Middle frontal gyrus (tissue), 1 donor: ENCODE data around the gene PRX.
A peak's percentile ranks its signal among the peaks of the same experiment; 100 is the strongest.
"Not testable (repeated sequence)": the region's sequence is repeated elsewhere in the genome, so short reads cannot be mapped to it uniquely, and the experiment has no call there.

Source experiments
- DNase-seq: peaks from one replicate; pipeline ENCODE4 v3.0.0-alpha.2; 2015; ENCODE audit warnings: low spot score; ENCODE audit errors: extremely low spot score

Gene PRX

GRCh38 chr19:40441719-40442253 lies 28.6 kb upstream of the PRX start:
- DNase-seq = no peak

- no peak for DNase-seq
Measured at GRCh38 chr19:40438284-40438683, 25.1 kb upstream of the PRX start.

GRCh38 chr19:40433391-40434216 lies 20.4 kb upstream of the PRX start:
- peak; percentile 35 for DNase-seq

- DNase-seq = not testable (repeated sequence)
Measured at GRCh38 chr19:40432760-40433159, 19.6 kb upstream of the PRX start.

GRCh38 chr19:40431698-40432097 lies 18.5 kb upstream of the PRX start:
- no peak for DNase-seq

- DNase-seq = not testable (repeated sequence)
Measured at GRCh38 chr19:40430242-40430641, 17.1 kb upstream of the PRX start.

- not testable (repeated sequence) for DNase-seq
Measured at GRCh38 chr19:40428197-40428596, 15.0 kb upstream of the PRX start.

GRCh38 chr19:40425450-40426287 lies 12.5 kb upstream of the PRX start, which contains the start of gene SERTAD1:
TSS of gene SERTAD1 (minus strand) at chr19:40425992. CDS start at chr19:40423546, 2,446 bp downstream.
- DNase-seq = peak; percentile 100

GRCh38 chr19:40424637-40425449 lies 11.7 kb upstream of the PRX start:
- no peak for DNase-seq

- DNase-seq = no peak
Measured at GRCh38 chr19:40423938-40424337, 10.8 kb upstream of the PRX start.

GRCh38 chr19:40422748-40423566 lies 9.8 kb upstream of the PRX start:
- no peak for DNase-seq

GRCh38 chr19:40421993-40422747 lies 9.0 kb upstream of the PRX start:
- DNase-seq = no peak

- DNase-seq = peak; percentile 54
Measured at GRCh38 chr19:40420766-40421765, 7.9 kb upstream of the PRX start.

- no peak for DNase-seq
Measured at GRCh38 chr19:40420451-40420765, 7.2 kb upstream of the PRX start.

GRCh38 chr19:40419780-40420179 lies 6.6 kb upstream of the PRX start:
- DNase-seq = no peak

GRCh38 chr19:40419066-40419612 lies 6.0 kb upstream of the PRX start:
- no peak for DNase-seq

- DNase-seq = no peak
Measured at GRCh38 chr19:40418040-40418439, 4.9 kb upstream of the PRX start.

GRCh38 chr19:40417643-40417981 lies 4.4 kb upstream of the PRX start:
- no peak for DNase-seq
